HEK293T (cell line): ENCODE measurements around the gene ARFRP1.

ENCODE experiments used
- BHLHE40 ChIP-seq: fragments of 450-650 bp; IDR thresholded peaks from 2 replicates; pipeline ENCODE4 v1.6.1; 2016; ENCODE audit warnings: mild to moderate bottlenecking, moderate library complexity, borderline replicate concordance
- ELF4 ChIP-seq: fragments of 450-650 bp; IDR thresholded peaks from 2 replicates; pipeline ENCODE4 v1.6.1; 2017; ENCODE audit warnings: antibody characterized with exemption
- FOXK2 ChIP-seq: fragments of 450-650 bp; IDR thresholded peaks from 2 replicates; pipeline ENCODE4 v1.6.1; 2016; ENCODE audit warnings: mild to moderate bottlenecking
- FOXM1 ChIP-seq: fragments of 450-650 bp; IDR thresholded peaks from 2 replicates; pipeline ENCODE4 v1.6.1; 2017; ENCODE audit warnings: mild to moderate bottlenecking, borderline replicate concordance
- LEF1 ChIP-seq: fragments of 450-650 bp; IDR thresholded peaks from 2 replicates; pipeline ENCODE4 v1.6.1; 2017; ENCODE audit warnings: mild to moderate bottlenecking, borderline replicate concordance
- SP1 ChIP-seq: fragments of 450-650 bp; IDR thresholded peaks from 2 replicates; pipeline ENCODE4 v1.6.1; 2017
- SUZ12 ChIP-seq: fragments of 450-650 bp; IDR thresholded peaks from 2 replicates; pipeline ENCODE4 v1.6.1; 2016; ENCODE audit warnings: mild to moderate bottlenecking
- TARDBP ChIP-seq: fragments of 450-650 bp; IDR thresholded peaks from 2 replicates; pipeline ENCODE4 v1.6.1; 2016
- ZNF384 ChIP-seq: fragments of 450-650 bp; IDR thresholded peaks from 2 replicates; pipeline ENCODE4 v1.6.1; 2016

DNA sequence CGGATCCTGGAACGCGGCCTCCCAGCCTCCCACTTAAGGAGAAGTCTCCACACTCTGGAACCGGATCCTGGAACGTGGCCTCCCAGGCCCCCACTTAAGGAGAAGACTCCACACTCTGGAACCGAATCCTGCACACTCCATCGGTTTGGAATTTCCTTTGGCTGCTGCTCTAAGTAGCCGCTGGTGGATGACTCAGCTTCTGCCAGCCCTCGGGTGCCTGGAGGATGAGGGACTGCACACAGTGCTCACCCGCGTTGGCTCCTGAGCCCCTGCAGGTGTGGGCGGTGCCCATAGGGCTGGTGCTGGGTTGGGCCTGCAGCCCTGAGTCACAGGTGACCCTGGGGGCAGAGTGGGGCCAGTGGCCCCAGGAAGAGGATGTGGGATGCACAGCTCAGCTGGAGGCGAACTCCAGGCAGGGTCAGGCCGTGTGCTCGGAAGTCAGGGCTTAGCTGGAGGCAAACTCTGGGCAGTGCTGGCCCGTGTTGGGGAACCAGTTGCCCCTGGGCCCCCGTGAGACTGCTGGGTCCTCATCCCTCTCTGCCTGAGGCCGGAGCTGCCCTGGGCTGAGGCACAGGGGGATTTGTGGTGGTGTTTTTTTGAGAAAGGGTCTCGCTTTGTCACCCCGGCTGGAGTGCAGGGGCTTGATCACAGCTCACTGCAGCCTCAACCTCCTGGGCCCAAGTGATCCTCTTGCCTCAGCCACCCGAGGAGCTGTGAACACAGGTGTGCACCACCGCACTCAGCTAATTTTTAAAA lies 25.2 kb downstream of the ARFRP1 start:
- TF ChIP-seq FOXM1 (no peak), FOXK2 (no peak), ELF4 (no peak), LEF1 (no peak), SP1 (no peak), SUZ12 (no peak), TARDBP (no peak), ZNF384 (no peak), BHLHE40 (no peak)
